GM21367 (cell line): Measurements from ENCODE around the gene CC2D1A.
"Not testable (repeated sequence)": the region's sequence is repeated elsewhere in the genome, so short reads cannot be mapped to it uniquely, and the experiment has no call there.

Source experiments
- ATAC-seq: cut with Tn5 transposase; IDR thresholded peaks from one replicate; pipeline ENCODE4 v1.9.1; 2021; ENCODE audit not compliant: unreplicated experiment

The CC2D1A gene

GRCh38 chr19:13960863-13961784 lies 55.1 kb downstream of the CC2D1A start:
- ATAC-seq = no peak

GRCh38 chr19:13961826-13962698 lies 56.1 kb downstream of the CC2D1A start:
- ATAC-seq = no peak

- no peak for ATAC-seq
Measured at GRCh38 chr19:13962699-13963602, 57.0 kb downstream of the CC2D1A start.

GRCh38 chr19:13963603-13964105 lies 57.7 kb downstream of the CC2D1A start:
- ATAC-seq = no peak

- ATAC-seq = no peak
Measured at GRCh38 chr19:13964776-13965175, 58.8 kb downstream of the CC2D1A start.

- no peak for ATAC-seq
Measured at GRCh38 chr19:13965377-13965896, 59.4 kb downstream of the CC2D1A start.

- no peak for ATAC-seq
Measured at GRCh38 chr19:13965926-13966683, 60.1 kb downstream of the CC2D1A start.

- ATAC-seq = no peak
Measured at GRCh38 chr19:13966684-13967128, 60.7 kb downstream of the CC2D1A start.

- not testable (repeated sequence) for ATAC-seq
Measured at GRCh38 chr19:13967206-13967605, 61.2 kb downstream of the CC2D1A start.

- no peak for ATAC-seq
Measured at GRCh38 chr19:13968383-13968935, 62.5 kb downstream of the CC2D1A start.

GRCh38 chr19:13968999-13969398 lies 63.0 kb downstream of the CC2D1A start:
- no peak for ATAC-seq

GRCh38 chr19:13969897-13970296 lies 63.9 kb downstream of the CC2D1A start:
- ATAC-seq = no peak

- ATAC-seq = not testable (repeated sequence)
Measured at GRCh38 chr19:13971868-13972267, 65.9 kb downstream of the CC2D1A start.

GRCh38 chr19:13972368-13973155 lies 66.6 kb downstream of the CC2D1A start:
- ATAC-seq = no peak

GRCh38 chr19:13973479-13973878 lies 67.5 kb downstream of the CC2D1A start:
- ATAC-seq = not testable (repeated sequence)

GRCh38 chr19:13974073-13974472 lies 68.1 kb downstream of the CC2D1A start:
- ATAC-seq = no peak

- ATAC-seq = no peak
Measured at GRCh38 chr19:13975870-13976269, 69.9 kb downstream of the CC2D1A start.

GRCh38 chr19:13976446-13976845 lies 70.4 kb downstream of the CC2D1A start:
- no peak for ATAC-seq
